K562 (cell line): ENCODE data around the gene GFRA1. TPM values are rescaled to one million over a fixed set of nuclear protein-coding genes. Genes with fewer than 3 reads are reported as not detected.

Source experiments
- ATAC-seq: fragments of 200-7000 bp; cut with Tn5 transposase; 3 replicates; pipeline ENCODE4 v1.9.1; 2020; ENCODE audit warnings: moderate library complexity
- BruUV-seq: library from RNA; stranded (reverse); fragments of 400-500 nt; replicated peaks from 2 replicates; lab custom pipeline; 2021; lab: Mats Ljungman, UMichigan
- CTCF ChIA-PET: fragments of 300-600 bp; formaldehyde crosslinking; extraction: SDS; loops from one replicate; lab custom pipeline; 2021; ENCODE audit warnings: low intra/inter-chr PET ratio; lab: Yijun Ruan, JAX
- POLR2A ChIA-PET: fragments of 300-600, 350-650 bp; sonication (Branson Sonifier 250); formaldehyde crosslinking; extraction: SDS; loops from one replicate; lab custom pipeline; 2021; ENCODE audit warnings: antibody characterized with exemption, inconsistent platforms; lab: Yijun Ruan, JAX
- DNase-seq, 4 experiments: peaks; one replicate each; pipeline versions ENCODE4 v3.0.0 to v3.0.0-alpha.2; 2011 to 2018; ENCODE audit warnings: low spot score in 3 of 4, mixed read lengths in 3 of 4; ENCODE audit errors: extremely low read depth in 1 of 4
- FAIRE-seq: peaks from 2 replicates; lab custom pipeline; 2011; peaks lifted over from hg19 to GRCh38; lab: Jason Lieb, UNC
- H2AFZ ChIP-seq: 2 replicates; pipeline ENCODE4 v1.6.0; 2011; ENCODE audit warnings: low read depth, low read length, control low read depth, inconsistent platforms
- H3K27ac ChIP-seq: fragments of 200-600 bp; 3 replicates; pipeline ENCODE4 v1.8.0; 2011; ENCODE audit warnings: low read depth, mild to moderate bottlenecking, control low read depth, inconsistent platforms, low read length, moderate library complexity, mixed read lengths; ENCODE audit errors: extremely low read depth
- H3K27me3 ChIP-seq, 2 experiments: fragments of 300-600 bp in 1 of 2; 2 replicates in 1 of 2; 3 replicates in 1 of 2; pipeline versions ENCODE4 v1.6.0 to v1.8.0; 2011; ENCODE audit warnings: inconsistent platforms in 2 of 2, low read length in 2 of 2, mild to moderate bottlenecking in 1 of 2, mixed read lengths in 1 of 2, moderate library complexity in 1 of 2; ENCODE audit not compliant: control insufficient read depth in 2 of 2, insufficient read depth in 2 of 2
- H3K36me3 ChIP-seq: fragments of 300-600 bp; 3 replicates; pipeline ENCODE4 v1.8.0; 2011; ENCODE audit warnings: mild to moderate bottlenecking, low read length, inconsistent platforms; ENCODE audit not compliant: control insufficient read depth, insufficient read depth
- H3K4me1 ChIP-seq, 2 experiments: fragments of 200-600 bp in 1 of 2; replicated peaks in 1 of 2; 2 replicates in 1 of 2; 3 replicates in 1 of 2; pipeline versions ENCODE4 v1.5.1 to v1.8.0; 2011; ENCODE audit warnings: inconsistent platforms in 2 of 2, low read length in 2 of 2, mild to moderate bottlenecking in 1 of 2, mixed read lengths in 1 of 2, moderate library complexity in 1 of 2; ENCODE audit not compliant: control insufficient read depth in 2 of 2, insufficient read depth in 2 of 2
- H3K4me2 ChIP-seq: 2 replicates; pipeline ENCODE4 v1.6.1; 2011; ENCODE audit warnings: low read length, control low read depth, inconsistent platforms, mixed read lengths; ENCODE audit not compliant: insufficient read depth
- H3K4me3 ChIP-seq: fragments of 200-600 bp; sonication (generic), shearing (Covaris generic); 2 replicates; pipeline ENCODE4 v1.5.1; 2016; ENCODE audit warnings: control low read depth, inconsistent platforms
- H3K79me2 ChIP-seq: fragments of 200-600 bp; 3 replicates; pipeline ENCODE4 v1.8.0; 2011; ENCODE audit warnings: low read length, inconsistent platforms; ENCODE audit not compliant: control insufficient read depth, insufficient read depth
- H3K9ac ChIP-seq, 2 experiments: 2 replicates each; pipeline versions ENCODE4 v1.6.0 to v1.6.1; 2011; ENCODE audit warnings: low read depth in 2 of 2, low read length in 2 of 2, control low read depth in 1 of 2, inconsistent platforms in 1 of 2, mild to moderate bottlenecking in 1 of 2, mixed read lengths in 1 of 2; ENCODE audit not compliant: insufficient read depth in 1 of 2
- H3K9me1 ChIP-seq: one replicate; pipeline ENCODE4 v1.6.0; 2011; ENCODE audit warnings: inconsistent platforms, mild to moderate bottlenecking, low read length, moderate library complexity; ENCODE audit not compliant: control insufficient read depth, insufficient read depth
- H3K9me3 ChIP-seq: replicated peaks from 2 replicates; pipeline ENCODE4 v1.5.1; 2011; ENCODE audit warnings: low read depth, low read length, inconsistent platforms; ENCODE audit not compliant: control insufficient read depth, insufficient read depth
- H4K20me1 ChIP-seq: replicated peaks from 2 replicates; pipeline ENCODE4 v1.6.1; 2011; ENCODE audit warnings: low read length, inconsistent platforms, mixed read lengths; ENCODE audit not compliant: control insufficient read depth, insufficient read depth
- CCNT2 ChIP-seq: IDR thresholded peaks from 2 replicates; pipeline ENCODE4 v1.6.1; 2011; ENCODE audit warnings: borderline replicate concordance, low read depth, mild to moderate bottlenecking, moderate library complexity, mixed read lengths, low read length; ENCODE audit not compliant: insufficient read length; ENCODE audit errors: extremely low read depth
- EGR1 ChIP-seq: fragments of 450-650 bp; conservative IDR thresholded peaks from 2 replicates; pipeline ENCODE4 v1.6.1; 2017; ENCODE audit warnings: mild to moderate bottlenecking
- HDAC1 ChIP-seq, 2 experiments: fragments of 450-650 bp; IDR thresholded peaks; 2 replicates each; pipeline ENCODE4 v1.6.1; 2016 to 2017; ENCODE audit warnings: inconsistent platforms in 1 of 2, mild to moderate bottlenecking in 1 of 2, moderate library complexity in 1 of 2
- ILK ChIP-seq: fragments of 450-650 bp; IDR thresholded peaks from 2 replicates; pipeline ENCODE4 v1.6.1; 2016; ENCODE audit warnings: missing genetic modification characterization, low read depth, mild to moderate bottlenecking, missing compliant biosample characterization, moderate library complexity, borderline replicate concordance
- PRMT5 ChIP-seq: sonication (generic); formaldehyde crosslinking; IDR thresholded peaks from 2 replicates; pipeline ENCODE4 v1.5.0; 2020; ENCODE audit warnings: missing genetic modification reagents
- PRPF4 ChIP-seq: fragments of 200-400 bp; formaldehyde crosslinking; IDR thresholded peaks from one replicate; pipeline ENCODE4 v1.6.1; 2017; ENCODE audit warnings: low read length, low read depth, mild to moderate bottlenecking; ENCODE audit not compliant: insufficient read depth, poor library complexity, severe bottlenecking
- SIN3B ChIP-seq: fragments of 450-650 bp; IDR thresholded peaks from 2 replicates; pipeline ENCODE4 v1.6.1; 2017; ENCODE audit warnings: low read depth, mild to moderate bottlenecking, moderate library complexity
- TCFL5 ChIP-seq: fragments of 250-450 bp; sonication (Bioruptor Pico); conservative IDR thresholded peaks from 2 replicates; pipeline ENCODE4 v1.6.1; 2021; ENCODE audit warnings: mild to moderate bottlenecking, moderate library complexity, matching md5 sums
- ZNF717 ChIP-seq: fragments of 250-450 bp; sonication (Bioruptor Pico); IDR thresholded peaks from 2 replicates; pipeline ENCODE4 v1.5.0; 2021
- WGBS: fragments of 100-300 bp; shearing (Covaris generic); methylation state at CpG from one replicate; pipeline ENCODE4 v1.1.6; 2016; ENCODE audit warnings: low coverage, mixed read lengths; ENCODE audit not compliant: insufficient coverage; ENCODE audit errors: missing lambda C conversion rate; 5-methylcytosine and 5-hydroxymethylcytosine counted together
- in situ Hi-C: fragments of 300-500 bp; cut with MboI; formaldehyde crosslinking; loops from 4 replicates; pipeline ENCODE4 v1.15.0; 2018; ENCODE audit warnings: inconsistent platforms, mixed read lengths
- intact Hi-C: fragments of 100-400 bp; cut with micrococcal nuclease; formaldehyde crosslinking; loops from 2 replicates; pipeline ENCODE4 v1.14.2; 2022
- polyA plus RNA-seq, 8 experiments: library from polyadenylated mRNA; depleted of rRNA in 4 of 8; stranded (reverse) in 5 of 8; unstranded in 3 of 8; fragments of >200 nt; fragmentation: Nextera tagmentation in 2 of 8; fragmentation: Illumina TruSeq in 1 of 8; extraction: Ambion mirVana in 2 of 8; extraction: Trizol in 1 of 8; gene quantifications; 2 replicates each; pipeline versions ENCODE4 v1.2.1 to v1.2.3, GENCODE V29; 2011 to 2014; ENCODE audit warnings: inconsistent platforms in 1 of 8, missing spikeins in 1 of 8
- total RNA-seq, 7 experiments: library from RNA; depleted of rRNA in 6 of 7; stranded (reverse); fragments of >200 nt in 6 of 7; fragmentation: Illumina TruSeq in 2 of 7; extraction: Trizol in 2 of 7; gene quantifications; 2 replicates each; pipeline versions ENCODE4 v1.2.1 to v1.2.3, GENCODE V29; 2011 to 2021; ENCODE audit warnings: low replicate concordance in 1 of 7
- TF ChIP-seq, protein P1 (sequence below): sonication (generic); formaldehyde crosslinking; IDR thresholded peaks from 2 replicates; pipeline ENCODE4 v1.8.1; 2023; ENCODE audit warnings: mild to moderate bottlenecking, missing genetic modification reagents, moderate library complexity
- TF ChIP-seq, protein P2 (sequence below): fragments of 250-450 bp; sonication (Bioruptor Pico); IDR thresholded peaks from 2 replicates; pipeline ENCODE4 v1.4.0; 2020; ENCODE audit warnings: mild to moderate bottlenecking, moderate library complexity

The GFRA1 gene
- total and polyA plus RNA-seq, 9 of the 15 experiments (the other 6 are each of a cell fraction or from before 2014, with no cell fraction given), result 0.04 TPM; not detected in 8

- no peak for FAIRE-seq
- in situ Hi-C loops, result no loop called here
- Histone ChIP-seq H3K27me3 (peaks cover 0 to 22% of the 10 kb centered on the region in 2 experiments; a peak in 2 of 5 replicates), H4K20me1 (no peaks in the 10 kb centered on the region), H3K4me3 (no peak overlapping the region), H2AFZ (no peak overlapping the region), H3K4me1 (no peaks in the 10 kb centered on the region; a peak in 2 of 5 replicates), H3K9ac (no peak overlapping the region), H3K9me3 (no peaks in the 10 kb centered on the region), H3K79me2 (no peaks in the 10 kb centered on the region), H3K27ac (no peak overlapping the region), H3K4me2 (no peak overlapping the region), H3K9me1 (no peaks in the 10 kb centered on the region), H3K36me3 (no peaks in the 10 kb centered on the region)
- intact Hi-C loops, result no loop called here
- ChIA-PET CTCF (no interaction called here), POLR2A (no interaction called here)
- no peak for TF ChIP-seq EGR1
- no peak for TF ChIP-seq PRPF4
- TF ChIP-seq PRMT5, result no peak
- TF ChIP-seq TCFL5 (CRISPR knock-in tag), result no peak
- no peak for TF ChIP-seq HDAC1 (IDR thresholded peaks at IDR 0.05)
- TF ChIP-seq ILK (tag), result no peak
- TF ChIP-seq, protein P1, sequence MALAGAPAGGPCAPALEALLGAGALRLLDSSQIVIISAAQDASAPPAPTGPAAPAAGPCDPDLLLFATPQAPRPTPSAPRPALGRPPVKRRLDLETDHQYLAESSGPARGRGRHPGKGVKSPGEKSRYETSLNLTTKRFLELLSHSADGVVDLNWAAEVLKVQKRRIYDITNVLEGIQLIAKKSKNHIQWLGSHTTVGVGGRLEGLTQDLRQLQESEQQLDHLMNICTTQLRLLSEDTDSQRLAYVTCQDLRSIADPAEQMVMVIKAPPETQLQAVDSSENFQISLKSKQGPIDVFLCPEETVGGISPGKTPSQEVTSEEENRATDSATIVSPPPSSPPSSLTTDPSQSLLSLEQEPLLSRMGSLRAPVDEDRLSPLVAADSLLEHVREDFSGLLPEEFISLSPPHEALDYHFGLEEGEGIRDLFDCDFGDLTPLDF, result no peak
- TF ChIP-seq, protein P2, sequence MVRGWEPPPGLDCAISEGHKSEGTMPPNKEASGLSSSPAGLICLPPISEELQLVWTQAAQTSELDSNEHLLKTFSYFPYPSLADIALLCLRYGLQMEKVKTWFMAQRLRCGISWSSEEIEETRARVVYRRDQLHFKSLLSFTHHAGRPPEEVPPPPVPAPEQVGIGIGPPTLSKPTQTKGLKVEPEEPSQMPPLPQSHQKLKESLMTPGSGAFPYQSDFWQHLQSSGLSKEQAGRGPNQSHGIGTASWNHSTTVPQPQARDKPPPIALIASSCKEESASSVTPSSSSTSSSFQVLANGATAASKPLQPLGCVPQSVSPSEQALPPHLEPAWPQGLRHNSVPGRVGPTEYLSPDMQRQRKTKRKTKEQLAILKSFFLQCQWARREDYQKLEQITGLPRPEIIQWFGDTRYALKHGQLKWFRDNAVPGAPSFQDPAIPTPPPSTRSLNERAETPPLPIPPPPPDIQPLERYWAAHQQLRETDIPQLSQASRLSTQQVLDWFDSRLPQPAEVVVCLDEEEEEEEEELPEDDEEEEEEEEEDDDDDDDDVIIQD, result no peak
- TF ChIP-seq CCNT2, result no peak
- TF ChIP-seq ZNF717, result no peak
- no peak for TF ChIP-seq SIN3B
- no TSS peak for BruUV-seq
- DNase-seq, result no peak
- ATAC-seq, result no peak
- WGBS, result 3% methylated on average over 19 of the region's 49 CpGs
These were observed 1.3 kb upstream of the GFRA1 start for GRCh38 chr10:116274064-116274904.
